GM12878 (cell line): ENCODE measurements around the gene B9D2. TPM values are rescaled to one million over a fixed set of nuclear protein-coding genes. Genes with fewer than 3 reads are reported as not detected.

Experiments used
- ETV6 ChIP-seq, 2 experiments: fragments of 450-650 bp in 1 of 2; IDR thresholded peaks in 1 of 2; conservative IDR thresholded peaks in 1 of 2; 2 replicates each; pipeline ENCODE4 v1.6.1; 2014; ENCODE audit warnings: antibody characterized with exemption in 1 of 2, borderline replicate concordance in 1 of 2, low read depth in 1 of 2, mild to moderate bottlenecking in 1 of 2, moderate library complexity in 1 of 2
- FOXM1 ChIP-seq: IDR thresholded peaks from 2 replicates; pipeline ENCODE4 v1.6.1; 2012; ENCODE audit warnings: low read depth, mild to moderate bottlenecking, inconsistent platforms, low read length, moderate library complexity
- IRF5 ChIP-seq: fragments of 450-650 bp; IDR thresholded peaks from 2 replicates; pipeline ENCODE4 v1.6.1; 2017; ENCODE audit warnings: borderline replicate concordance
- MYC ChIP-seq: IDR thresholded peaks from 2 replicates; pipeline ENCODE4 v1.6.1; 2011; ENCODE audit warnings: mild to moderate bottlenecking, low read length, moderate library complexity, inconsistent platforms; ENCODE audit not compliant: insufficient read depth, insufficient replicate concordance, insufficient read length, severe bottlenecking
- PAX8 ChIP-seq: fragments of 450-650 bp; IDR thresholded peaks from 2 replicates; pipeline ENCODE4 v1.6.1; 2017; ENCODE audit warnings: mild to moderate bottlenecking, moderate library complexity
- RAD21 ChIP-seq: IDR thresholded peaks from 2 replicates; pipeline ENCODE4 v1.6.1; 2011; ENCODE audit warnings: mild to moderate bottlenecking, low read depth, low read length, moderate library complexity; ENCODE audit not compliant: insufficient read depth
- RELA ChIP-seq: fragments of 450-650 bp; IDR thresholded peaks from 2 replicates; pipeline ENCODE4 v1.8.0; 2014; ENCODE audit warnings: borderline replicate concordance; ENCODE audit not compliant: partially characterized antibody
- SMAD1 ChIP-seq: fragments of 450-650 bp; IDR thresholded peaks from 2 replicates; pipeline ENCODE4 v1.6.1; 2018; ENCODE audit warnings: mild to moderate bottlenecking, low read depth; ENCODE audit not compliant: partially characterized antibody
- SMAD5 ChIP-seq: IDR thresholded peaks from 2 replicates; pipeline ENCODE4 v1.6.1; 2016; ENCODE audit warnings: antibody characterized with exemption, low read depth
- ZBED1 ChIP-seq: IDR thresholded peaks from 2 replicates; pipeline ENCODE4 v1.6.1; 2016; ENCODE audit warnings: borderline replicate concordance
- ZBTB4 ChIP-seq: fragments of 450-650 bp; formaldehyde crosslinking; IDR thresholded peaks from 2 replicates; pipeline ENCODE4 v1.4.0; 2022; ENCODE audit warnings: mild to moderate bottlenecking, moderate library complexity
- ZNF207 ChIP-seq: fragments of 450-650 bp; IDR thresholded peaks from 2 replicates; pipeline ENCODE4 v1.6.1; 2014; ENCODE audit warnings: antibody characterized with exemption, mild to moderate bottlenecking, borderline replicate concordance
- ZNF384 ChIP-seq: IDR thresholded peaks from 2 replicates; pipeline ENCODE4 v1.6.1; 2012; ENCODE audit warnings: low read depth, mild to moderate bottlenecking, low read length, improper control_type of control experiment, borderline replicate concordance
- ZNF622 ChIP-seq: fragments of 450-650 bp; IDR thresholded peaks from 2 replicates; pipeline ENCODE4 v1.6.1; 2017; ENCODE audit warnings: mild to moderate bottlenecking, inconsistent platforms
- ZZZ3 ChIP-seq: IDR thresholded peaks from 2 replicates; pipeline ENCODE4 v1.6.1; 2011; ENCODE audit warnings: low read depth; ENCODE audit not compliant: control insufficient read depth, insufficient read length
- polyA plus RNA-seq, 11 experiments: library from polyadenylated mRNA; depleted of rRNA in 4 of 11; unstranded in 6 of 11; stranded (reverse) in 5 of 11; fragments of >200 nt; fragmentation: Nextera tagmentation in 4 of 11; fragmentation: Illumina TruSeq in 1 of 11; extraction: Ambion mirVana in 4 of 11; extraction: Trizol in 1 of 11; gene quantifications; 1 replicate in 1 of 11; 2 replicates in 10 of 11; pipeline versions ENCODE4 v1.2.1 to v1.2.3, GENCODE V29; 2011 to 2016; ENCODE audit warnings: inconsistent platforms in 2 of 11, missing spikeins in 2 of 11, low read depth in 1 of 11
- total RNA-seq, 4 experiments: library from RNA; depleted of rRNA in 3 of 4; stranded (reverse); fragments of >200 nt in 3 of 4; fragmentation: Illumina TruSeq in 1 of 4; extraction: Trizol in 1 of 4; gene quantifications; 2 replicates each; pipeline versions ENCODE4 v1.2.1 to v1.2.3, GENCODE V29; 2013 to 2021
- TF ChIP-seq, protein P1 (sequence below): fragments of 450-650 bp; IDR thresholded peaks from 2 replicates; pipeline ENCODE4 v1.6.1; 2016; ENCODE audit warnings: mild to moderate bottlenecking
- TF ChIP-seq, protein P2 (sequence below): fragments of 450-650 bp; IDR thresholded peaks from 2 replicates; pipeline ENCODE4 v1.6.1; 2018; ENCODE audit warnings: borderline replicate concordance, mild to moderate bottlenecking; ENCODE audit not compliant: partially characterized antibody
- TF ChIP-seq, protein P3 (sequence below): IDR thresholded peaks from 2 replicates; pipeline ENCODE4 v1.6.1; 2011; ENCODE audit warnings: low read depth, mild to moderate bottlenecking, low read length, moderate library complexity, borderline replicate concordance; ENCODE audit errors: extremely low read depth

B9D2 gene
- total and polyA plus RNA-seq, 10 of the 15 experiments (the other 5 are each of a cell fraction or from before 2014, with no cell fraction given): 2.4 to 12.4 (median 5.0) TPM

DNA sequence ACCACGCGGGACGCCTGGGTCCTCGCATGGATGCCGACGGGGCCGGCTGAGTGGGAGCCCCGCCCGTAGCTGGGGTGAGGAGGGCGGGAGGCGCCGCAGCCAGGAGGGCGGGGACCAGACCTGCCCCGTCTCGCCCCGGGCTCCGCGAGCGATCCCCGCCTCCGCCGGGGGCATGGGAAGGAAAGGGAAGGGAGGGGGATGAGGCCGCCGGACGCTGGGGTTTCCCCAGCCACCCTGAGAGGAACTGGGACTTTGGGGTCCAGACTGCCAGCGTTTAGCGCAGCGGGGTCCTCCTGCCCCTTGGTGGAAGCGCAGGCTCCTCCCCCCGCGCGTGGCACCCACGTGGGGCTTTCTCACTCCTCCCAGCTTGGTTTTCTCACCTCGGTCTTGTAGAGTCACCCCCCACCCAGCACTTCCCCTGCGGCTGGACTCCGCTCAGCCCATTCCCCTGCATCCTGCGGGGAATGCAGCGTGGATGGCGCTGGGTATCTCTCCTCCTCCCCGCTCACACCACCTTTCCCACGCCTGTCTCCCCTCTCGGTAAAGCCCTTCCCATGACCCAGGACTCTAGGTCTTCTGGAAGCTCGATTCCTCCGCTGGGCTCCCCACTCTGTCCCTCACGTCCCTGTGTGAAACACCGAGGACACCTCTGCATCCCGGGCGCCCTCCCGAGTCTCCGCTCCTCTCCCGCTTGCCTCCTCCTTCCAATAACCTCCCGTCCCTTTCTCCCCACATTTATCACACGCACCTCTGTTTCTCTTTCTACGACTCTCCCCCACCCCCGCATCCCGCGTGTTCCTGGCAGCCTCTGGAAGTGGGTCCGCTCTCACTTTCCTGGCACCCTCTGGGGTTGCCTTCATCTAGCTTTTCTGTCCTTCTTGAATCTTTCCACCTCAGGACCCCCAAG lies 12.4 kb downstream of the B9D2 start (continued):
- no peak for TF ChIP-seq ZBTB4 (CRISPR knock-in tag)
- TF ChIP-seq, protein P1, sequence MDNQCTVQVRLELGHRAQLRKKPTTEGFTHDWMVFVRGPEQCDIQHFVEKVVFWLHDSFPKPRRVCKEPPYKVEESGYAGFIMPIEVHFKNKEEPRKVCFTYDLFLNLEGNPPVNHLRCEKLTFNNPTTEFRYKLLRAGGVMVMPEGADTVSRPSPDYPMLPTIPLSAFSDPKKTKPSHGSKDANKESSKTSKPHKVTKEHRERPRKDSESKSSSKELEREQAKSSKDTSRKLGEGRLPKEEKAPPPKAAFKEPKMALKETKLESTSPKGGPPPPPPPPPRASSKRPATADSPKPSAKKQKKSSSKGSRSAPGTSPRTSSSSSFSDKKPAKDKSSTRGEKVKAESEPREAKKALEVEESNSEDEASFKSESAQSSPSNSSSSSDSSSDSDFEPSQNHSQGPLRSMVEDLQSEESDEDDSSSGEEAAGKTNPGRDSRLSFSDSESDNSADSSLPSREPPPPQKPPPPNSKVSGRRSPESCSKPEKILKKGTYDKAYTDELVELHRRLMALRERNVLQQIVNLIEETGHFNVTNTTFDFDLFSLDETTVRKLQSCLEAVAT: peak; percentile 33; the same call in 1 of the 2 replicates
- TF ChIP-seq, protein P2, sequence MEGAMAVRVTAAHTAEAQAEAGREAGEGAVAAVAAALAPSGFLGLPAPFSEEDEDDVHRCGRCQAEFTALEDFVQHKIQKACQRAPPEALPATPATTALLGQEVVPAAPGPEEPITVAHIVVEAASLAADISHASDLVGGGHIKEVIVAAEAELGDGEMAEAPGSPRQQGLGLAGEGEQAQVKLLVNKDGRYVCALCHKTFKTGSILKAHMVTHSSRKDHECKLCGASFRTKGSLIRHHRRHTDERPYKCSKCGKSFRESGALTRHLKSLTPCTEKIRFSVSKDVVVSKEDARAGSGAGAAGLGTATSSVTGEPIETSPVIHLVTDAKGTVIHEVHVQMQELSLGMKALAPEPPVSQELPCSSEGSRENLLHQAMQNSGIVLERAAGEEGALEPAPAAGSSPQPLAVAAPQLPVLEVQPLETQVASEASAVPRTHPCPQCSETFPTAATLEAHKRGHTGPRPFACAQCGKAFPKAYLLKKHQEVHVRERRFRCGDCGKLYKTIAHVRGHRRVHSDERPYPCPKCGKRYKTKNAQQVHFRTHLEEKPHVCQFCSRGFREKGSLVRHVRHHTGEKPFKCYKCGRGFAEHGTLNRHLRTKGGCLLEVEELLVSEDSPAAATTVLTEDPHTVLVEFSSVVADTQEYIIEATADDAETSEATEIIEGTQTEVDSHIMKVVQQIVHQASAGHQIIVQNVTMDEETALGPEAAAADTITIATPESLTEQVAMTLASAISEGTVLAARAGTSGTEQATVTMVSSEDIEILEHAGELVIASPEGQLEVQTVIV: no peak
- TF ChIP-seq MYC: no peak
- no peak for TF ChIP-seq FOXM1
- TF ChIP-seq RELA: no peak
- TF ChIP-seq PAX8: no peak
- TF ChIP-seq SMAD1: no peak
- TF ChIP-seq IRF5: no peak
- no peak for TF ChIP-seq ZZZ3
- TF ChIP-seq, protein P3, sequence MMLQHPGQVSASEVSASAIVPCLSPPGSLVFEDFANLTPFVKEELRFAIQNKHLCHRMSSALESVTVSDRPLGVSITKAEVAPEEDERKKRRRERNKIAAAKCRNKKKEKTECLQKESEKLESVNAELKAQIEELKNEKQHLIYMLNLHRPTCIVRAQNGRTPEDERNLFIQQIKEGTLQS: no peak
- TF ChIP-seq ZNF622: no peak
- no peak for TF ChIP-seq ZBED1
- TF ChIP-seq SMAD5: no peak
- TF ChIP-seq ETV6 (conservative IDR thresholded peaks at IDR 0.05 in 1 of 2, IDR thresholded peaks at IDR 0.05 in 1 of 2; ENCODE audit: borderline replicate concordance in 1 of 2, low read depth in 1 of 2): 0 out of 4 replicates have a peak, but pooled peaks of 1 of the 2 experiments have one; percentile 39
- no peak for TF ChIP-seq RAD21
- no peak for TF ChIP-seq ZNF384
- no peak for TF ChIP-seq ZNF207
